Mesothelial cell of epicardium (in vitro differentiated cells): ENCODE results near the gene DLX1. TPM values are rescaled to one million over a fixed set of nuclear protein-coding genes. Genes with fewer than 3 reads are reported as not detected.

Experiments
- DNase-seq, 2 experiments: peaks; one replicate each; pipeline ENCODE4 v3.0.0; 2021; ENCODE audit warnings: low spot score in 2 of 2; ENCODE audit not compliant: unreplicated experiment in 2 of 2
- H3K27ac Mint-ChIP-seq: 2 replicates; pipeline ENCODE4 v1.8.0; 2021; ENCODE audit warnings: mixed read lengths
- H3K27me3 Mint-ChIP-seq: 2 replicates; pipeline ENCODE4 v1.8.0; 2021; ENCODE audit warnings: low read depth, mixed read lengths
- H3K36me3 Mint-ChIP-seq: 2 replicates; pipeline ENCODE4 v1.8.0; 2021; ENCODE audit warnings: mixed read lengths
- H3K4me1 Mint-ChIP-seq: 2 replicates; pipeline ENCODE4 v1.8.0; 2021; ENCODE audit warnings: mixed read lengths
- H3K4me3 Mint-ChIP-seq: 2 replicates; pipeline ENCODE4 v1.8.0; 2021; ENCODE audit warnings: mild to moderate bottlenecking, moderate library complexity, mixed read lengths
- H3K9me3 Mint-ChIP-seq: 2 replicates; pipeline ENCODE4 v1.8.0; 2021; ENCODE audit warnings: mixed read lengths
- CTCF ChIP-seq: fragments of 200-600 bp; sonication (generic); IDR thresholded peaks from one replicate; pipeline ENCODE4 v1.5.0; 2021; ENCODE audit warnings: antibody characterized with exemption; ENCODE audit not compliant: unreplicated experiment
- total RNA-seq: library from RNA; stranded (reverse); gene quantifications from 3 replicates; pipeline ENCODE4 v1.2.1, GENCODE V29; 2021

The DLX1 gene
- total RNA-seq, 1 donor from 2014 or later, result 5.9 TPM

- no peak for TF ChIP-seq CTCF
- Mint-ChIP-seq H3K27ac (peak overlapping the region; percentile 95), H3K36me3 (no peaks in the 10 kb centered on the region), H3K9me3 (no peaks in the 10 kb centered on the region), H3K27me3 (peaks cover 74% of the 10 kb centered on the region), H3K4me1 (peaks cover 60% of the 10 kb centered on the region), H3K4me3 (peak overlapping the region; percentile 70)
- DNase-seq, result no peak
Observed at GRCh38 chr2:172097557-172098131, 12.3 kb downstream of the DLX1 start.

GRCh38 chr2:172098287-172098649 lies 13.0 kb downstream of the DLX1 start:
- no peaks in the 10 kb centered on the region for H3K36me3 Mint-ChIP-seq
- no peak for TF ChIP-seq CTCF
- peaks cover 74% of the 10 kb centered on the region for H3K27me3 Mint-ChIP-seq
- H3K27ac Mint-ChIP-seq, result peak overlapping the region; percentile 81
- H3K9me3 Mint-ChIP-seq, result no peaks in the 10 kb centered on the region
- peak overlapping the region; percentile 42 for H3K4me3 Mint-ChIP-seq
- peaks cover 58% of the 10 kb centered on the region for H3K4me1 Mint-ChIP-seq
- no peak for DNase-seq

GRCh38 chr2:172098650-172099471 lies 13.6 kb downstream of the DLX1 start:
- no peak for TF ChIP-seq CTCF
- H3K27ac Mint-ChIP-seq, result peak overlapping the region; percentile 81
- peak overlapping the region; percentile 51 for H3K4me3 Mint-ChIP-seq
- H3K4me1 Mint-ChIP-seq, result peaks cover 60% of the 10 kb centered on the region
- H3K27me3 Mint-ChIP-seq, result peaks cover 74% of the 10 kb centered on the region
- no peaks in the 10 kb centered on the region for H3K9me3 Mint-ChIP-seq
- H3K36me3 Mint-ChIP-seq, result no peaks in the 10 kb centered on the region
- DNase-seq, result peak; percentile 69 to 81

GRCh38 chr2:172099472-172100079 lies 14.3 kb downstream of the DLX1 start:
- Mint-ChIP-seq H3K27ac (peak overlapping the region; percentile 61), H3K27me3 (peaks cover 75% of the 10 kb centered on the region), H3K9me3 (no peaks in the 10 kb centered on the region), H3K4me3 (peak overlapping the region; percentile 75), H3K36me3 (no peaks in the 10 kb centered on the region), H3K4me1 (peaks cover 60% of the 10 kb centered on the region)
- no peak for DNase-seq
- TF ChIP-seq CTCF, result no peak

- Mint-ChIP-seq H3K36me3 (no peaks in the 10 kb centered on the region), H3K27ac (peak overlapping the region; percentile 95), H3K9me3 (no peaks in the 10 kb centered on the region), H3K27me3 (peaks cover 76% of the 10 kb centered on the region), H3K4me1 (peaks cover 60% of the 10 kb centered on the region), H3K4me3 (peak overlapping the region; percentile 75)
- DNase-seq, result peak; percentile 32 to 61
- no peak for TF ChIP-seq CTCF
Observed at GRCh38 chr2:172100080-172100934, 15.0 kb downstream of the DLX1 start.
